Placental pericyte (primary cell): ENCODE measurements around the gene STK26. TPM values are rescaled to one million over a fixed set of nuclear protein-coding genes. Genes with fewer than 3 reads are reported as not detected.

Source experiments
- total RNA-seq: library from RNA; depleted of rRNA; stranded (reverse); fragments of >200 nt; gene quantifications from 2 replicates; pipeline ENCODE4 v1.2.3, GENCODE V29; 2012

Gene STK26
- 10.1 and 11.3 TPM in 2 replicates for total RNA-seq

DNA sequence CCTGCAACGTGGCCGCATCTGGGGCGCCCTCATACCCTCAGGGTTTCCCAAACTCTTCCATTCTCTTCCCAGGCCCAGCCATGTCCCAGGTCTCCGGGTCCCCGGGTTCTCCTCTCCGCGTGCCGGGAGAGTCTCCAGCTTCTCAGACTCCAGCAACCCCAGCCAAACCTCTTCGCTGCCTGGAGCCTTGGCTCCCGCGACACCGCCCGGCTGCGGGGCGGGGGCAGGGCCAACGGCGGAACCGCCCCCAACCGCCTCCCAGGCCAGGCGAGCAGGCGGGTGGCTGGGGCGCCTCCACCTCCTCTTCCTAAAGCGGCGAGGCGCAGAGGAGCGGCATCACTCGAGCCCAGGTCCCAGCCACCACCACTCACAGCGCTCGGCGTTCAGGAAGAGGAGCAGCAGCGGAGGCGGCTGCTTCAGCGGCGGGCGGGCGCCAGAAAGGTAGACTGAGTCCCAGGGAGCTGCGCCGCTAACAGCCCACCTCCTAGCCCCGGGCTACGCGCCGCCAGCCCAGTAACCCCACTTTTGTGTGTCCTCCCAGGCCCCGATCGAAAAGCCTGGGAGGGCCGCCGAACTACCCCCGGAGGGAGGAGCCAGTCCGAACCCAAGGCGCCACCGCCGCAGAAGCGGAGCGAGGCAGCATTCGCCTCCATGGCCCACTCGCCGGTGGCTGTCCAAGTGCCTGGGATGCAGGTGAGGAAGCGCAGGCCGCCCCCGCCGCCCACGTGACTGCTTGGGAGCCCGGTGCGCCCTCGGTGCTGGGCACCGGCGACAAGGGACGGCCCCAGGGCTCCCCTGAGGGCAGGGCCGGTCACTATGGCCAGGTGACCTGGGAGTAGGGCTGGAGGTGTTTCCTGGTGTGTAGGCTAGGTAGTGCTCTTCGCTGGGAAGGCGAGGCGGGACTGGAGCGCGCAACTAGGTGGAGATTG lies at the start of gene STK26:
Gene STK26 (plus strand): TSS at position 336 of the 929 bp plus-strand sequence. CDS start 316 bp downstream, at position 652.

Other genes starting within 250 kb of the STK26 start
- gene FRMD7, start 104.7 kb downstream of the STK26 start, total RNA-seq = not detected in 2 replicates
- 60.6 and 61.1 TPM in 2 replicates for gene RAP2C, start 196.1 kb downstream of the STK26 start, total RNA-seq